GM21390 (cell line): ENCODE results near the gene PEX19.

Source experiments
- ATAC-seq: cut with Tn5 transposase; IDR thresholded peaks from one replicate; pipeline ENCODE4 v1.9.1; 2021; ENCODE audit not compliant: unreplicated experiment

Gene PEX19

GRCh38 chr1:160239582-160240299 lies 45.2 kb downstream of the PEX19 start:
- no peak for ATAC-seq

DNA sequence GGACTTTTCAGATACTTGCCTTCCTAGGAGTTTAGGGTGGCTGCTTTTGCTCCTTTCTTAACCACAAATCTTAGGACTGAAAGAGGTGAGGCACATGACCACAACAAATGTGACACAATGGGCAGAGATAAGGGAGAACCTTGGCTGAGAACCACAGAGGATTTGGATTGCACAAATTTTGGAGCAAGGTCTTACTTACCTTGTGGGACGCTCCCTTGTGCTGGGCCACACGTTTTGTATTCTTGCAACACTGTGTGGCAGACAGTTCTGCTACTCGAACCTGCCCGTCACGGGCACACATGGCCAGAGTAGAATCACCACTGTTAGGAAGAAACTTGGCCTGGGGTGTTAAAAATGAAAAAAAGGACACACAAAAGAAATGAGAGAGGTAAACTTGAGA lies 46.5 kb downstream of the PEX19 start:
- ATAC-seq = no peak

DNA sequence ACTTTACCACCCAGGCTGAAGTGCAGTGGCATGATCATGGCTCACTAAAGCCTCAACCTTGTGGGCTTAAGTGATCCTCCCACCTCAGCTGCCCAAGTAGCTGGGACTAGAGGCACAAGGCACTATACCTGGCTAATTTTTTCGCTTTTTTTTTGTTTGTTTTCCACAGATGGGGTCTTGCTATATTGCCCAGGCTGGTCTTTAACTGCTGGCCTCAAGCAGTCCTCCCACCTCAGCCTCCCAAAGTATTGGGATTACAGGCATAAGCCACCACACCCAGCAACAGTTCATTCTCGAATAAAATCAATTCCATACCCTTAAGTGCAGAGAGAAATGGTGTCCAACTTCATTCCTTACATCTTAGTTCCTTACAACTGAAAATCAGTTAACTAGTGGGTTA lies 47.4 kb downstream of the PEX19 start:
- ATAC-seq = no peak

GRCh38 chr1:160236806-160237205 lies 48.1 kb downstream of the PEX19 start:
- ATAC-seq = no peak

DNA sequence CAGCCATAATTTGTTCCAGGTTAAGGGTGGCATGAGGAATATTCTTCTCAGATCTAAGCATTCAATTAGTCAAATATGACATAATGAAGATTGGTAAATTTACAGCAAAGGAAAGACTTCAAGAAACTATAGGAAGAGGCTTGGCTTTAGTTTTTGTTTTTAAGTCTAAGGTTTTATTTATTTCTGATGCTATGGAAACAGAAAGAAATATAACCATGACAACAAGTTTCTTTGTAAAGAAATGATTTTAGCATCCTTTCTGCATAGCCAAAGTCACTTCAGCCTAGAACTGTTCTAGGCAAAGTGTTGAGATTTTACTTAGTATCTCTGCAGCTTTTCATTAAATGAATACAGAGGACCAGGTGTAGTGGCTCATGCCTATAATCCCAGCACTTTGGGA lies 52.0 kb downstream of the PEX19 start:
- ATAC-seq = no peak

- ATAC-seq = no peak
These were observed 56.5 kb downstream of the PEX19 start for GRCh38 chr1:160228431-160228830.

- ATAC-seq = no peak
These were observed 57.4 kb downstream of the PEX19 start for GRCh38 chr1:160227561-160227960.

GRCh38 chr1:160227034-160227433 lies 57.9 kb downstream of the PEX19 start:
- ATAC-seq = no peak
